T-helper 1 cell (primary cell): Measurements from ENCODE around the gene PPP1R3F.

Experiments
- DNase-seq, 5 donors: peaks; one replicate each; pipeline ENCODE4 v3.0.0-alpha.2; 2012 to 2020

The PPP1R3F gene

DNA sequence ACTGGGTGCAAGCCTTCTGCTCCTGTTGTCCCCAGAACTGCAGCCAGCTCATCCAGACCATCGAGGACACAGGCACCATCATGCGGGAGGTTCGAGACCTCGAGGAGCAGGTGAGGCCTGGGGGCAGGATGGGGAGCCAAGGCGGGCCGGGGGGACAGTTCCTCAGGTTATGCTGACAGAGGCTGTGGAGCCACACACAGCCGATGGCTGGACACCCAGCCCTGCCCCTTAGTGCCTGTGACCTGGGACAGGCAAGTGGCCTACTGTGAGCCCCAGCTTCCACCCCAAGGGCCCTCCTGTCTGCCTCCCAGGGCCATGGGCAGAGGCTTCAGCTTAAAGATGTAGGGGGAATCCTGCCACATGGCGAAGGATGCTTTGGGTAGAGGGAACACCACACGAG lies 20.0 kb upstream of the PPP1R3F start:
- DNase-seq = no peak

- DNase-seq = no peak
Measured at GRCh38 chrX:49250066-49250465, 19.5 kb upstream of the PPP1R3F start.

- no peak for DNase-seq
Measured at GRCh38 chrX:49250578-49250977, 19.0 kb upstream of the PPP1R3F start.

DNA sequence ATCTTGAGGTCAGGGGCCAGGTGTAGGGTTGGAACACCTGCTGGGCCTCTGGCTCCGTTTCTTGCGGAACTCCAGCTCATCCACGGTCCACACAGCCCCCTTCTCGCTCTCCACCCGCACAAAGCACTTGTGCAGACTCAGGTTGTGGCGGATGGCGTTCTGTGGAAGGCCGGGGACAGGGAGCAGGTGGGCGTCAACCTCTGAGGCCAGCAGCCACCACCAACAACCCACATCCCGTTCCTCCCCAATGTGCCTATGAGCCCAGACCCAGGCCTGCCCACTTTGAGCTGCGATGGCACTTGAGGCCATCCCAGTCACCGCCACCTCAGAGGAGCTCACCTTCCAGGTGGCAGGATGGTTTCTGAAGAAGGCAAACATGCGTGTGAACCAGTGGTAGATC lies 18.3 kb upstream of the PPP1R3F start:
- no peak for DNase-seq

GRCh38 chrX:49254639-49255038 lies 15.0 kb upstream of the PPP1R3F start:
- no peak for DNase-seq

DNA sequence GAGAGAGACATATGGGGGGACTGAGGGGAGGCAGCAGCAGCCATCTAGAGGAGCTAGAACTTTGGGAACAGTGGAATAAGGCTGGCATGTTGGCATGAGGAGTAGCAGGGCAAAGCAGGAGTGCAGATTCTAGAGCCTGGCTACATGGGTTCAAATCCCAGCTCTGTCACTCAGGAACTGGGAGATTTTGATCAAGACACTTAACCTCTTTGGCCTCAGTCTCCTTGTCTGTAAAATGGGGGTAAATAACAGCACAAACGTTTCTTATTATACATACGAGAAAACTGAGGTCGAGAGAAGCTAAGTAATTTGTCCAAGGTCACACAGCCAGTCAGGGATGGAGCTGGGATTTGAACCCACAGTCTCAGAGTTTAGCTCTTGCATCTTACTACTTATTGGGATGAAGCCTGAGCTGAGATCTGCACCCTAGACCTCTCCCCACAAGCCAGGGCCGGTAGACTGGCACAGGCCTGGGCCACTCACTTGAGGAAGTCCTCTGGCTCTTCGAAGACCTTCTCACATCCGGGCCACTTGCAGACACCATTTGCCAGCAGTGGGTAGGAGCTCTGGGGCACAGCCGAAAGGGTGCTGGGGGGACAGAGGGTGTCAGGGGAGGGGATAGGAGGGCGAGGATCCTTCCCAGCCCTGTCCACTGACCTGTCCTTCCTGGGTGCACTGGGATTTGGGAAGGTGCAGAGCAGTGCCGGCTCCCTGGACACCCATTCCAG lies 13.2 kb upstream of the PPP1R3F start:
- DNase-seq = no peak

DNA sequence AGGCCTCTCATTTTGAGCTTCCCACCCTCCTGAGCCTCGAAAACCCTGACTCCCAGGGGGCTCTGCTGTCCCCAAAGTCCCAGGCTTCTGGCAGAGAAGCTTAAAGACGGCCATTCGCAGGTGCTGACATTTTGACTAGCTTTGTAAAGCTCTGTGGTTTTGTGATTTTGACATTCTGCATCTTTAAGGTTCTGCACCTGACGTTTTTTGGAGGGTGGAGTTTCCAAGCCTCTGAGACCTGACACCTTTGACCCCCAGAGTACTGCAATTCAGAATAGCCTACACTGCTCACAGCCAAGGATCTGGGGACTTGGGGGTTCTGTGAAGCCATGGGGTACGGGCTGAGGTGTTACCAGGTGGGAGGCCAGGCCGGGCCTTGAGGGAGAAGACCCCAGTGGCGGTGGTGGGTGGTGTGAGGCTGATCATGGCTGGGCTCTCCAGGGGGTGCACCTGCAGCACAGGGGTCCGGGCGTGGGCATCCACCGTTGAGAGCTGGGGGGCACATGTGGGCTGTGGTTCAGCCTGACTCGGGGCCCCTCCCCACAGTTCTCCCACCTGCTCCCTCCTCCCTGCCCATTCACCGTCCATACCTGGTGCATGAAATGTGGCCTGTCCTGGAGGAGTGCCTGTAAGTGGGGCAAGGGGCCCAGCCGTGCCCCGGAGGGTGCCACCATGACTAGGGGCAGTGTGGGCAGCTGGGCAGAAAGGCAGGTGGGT lies 12.4 kb upstream of the PPP1R3F start:
- DNase-seq = no peak

- DNase-seq = no peak
Measured at GRCh38 chrX:49257846-49258748, 11.5 kb upstream of the PPP1R3F start.

DNA sequence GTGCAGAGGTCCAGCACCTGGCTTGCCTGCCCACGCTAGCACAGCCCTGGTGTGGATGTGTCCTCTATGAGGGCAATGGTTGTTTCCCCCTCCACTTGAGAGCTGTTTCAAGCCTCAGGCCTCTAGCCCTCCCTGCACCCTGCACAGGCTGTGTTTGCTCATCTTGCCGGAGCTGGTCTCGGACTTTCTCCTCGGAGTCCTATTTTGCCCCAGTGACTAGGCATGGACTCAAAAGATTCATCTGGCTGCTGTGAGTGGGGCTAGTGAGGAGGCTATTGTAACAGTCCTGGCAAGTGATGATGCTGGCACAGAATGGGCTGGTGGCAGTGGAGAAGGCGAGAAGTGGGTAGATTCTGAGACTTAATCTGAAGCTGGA lies 10.9 kb upstream of the PPP1R3F start:
- DNase-seq = no peak

- no peak for DNase-seq
Measured at GRCh38 chrX:49260221-49260985, 9.2 kb upstream of the PPP1R3F start.

GRCh38 chrX:49262603-49263002 lies 7.0 kb upstream of the PPP1R3F start:
- no peak for DNase-seq

GRCh38 chrX:49263631-49264030 lies 6.0 kb upstream of the PPP1R3F start:
- DNase-seq = no peak

DNA sequence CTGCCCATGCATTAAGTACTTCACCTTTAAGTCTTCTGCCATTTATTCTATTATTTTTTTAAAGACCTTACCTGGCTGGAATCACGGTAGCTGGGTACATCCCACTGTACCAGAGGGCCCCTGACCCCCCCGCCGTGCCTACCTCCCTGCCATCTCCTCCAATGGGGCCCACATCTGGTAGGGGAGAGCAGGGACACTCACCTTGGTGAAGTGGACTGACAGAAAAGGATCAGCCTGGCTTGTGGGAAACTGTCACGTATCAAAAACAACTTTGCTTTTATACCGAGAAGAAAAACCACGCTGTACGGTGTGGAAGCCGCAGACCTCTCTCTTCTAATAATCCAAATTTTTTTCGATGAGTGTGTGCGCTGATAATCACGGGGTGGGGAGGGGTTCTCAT lies 5.1 kb upstream of the PPP1R3F start, which contains the start of gene FOXP3:
Gene FOXP3 (minus strand): TSS at position 251 of the 400 bp plus-strand sequence. CDS start 6,205 bp downstream, outside the sequence.
- no peak for DNase-seq

DNA sequence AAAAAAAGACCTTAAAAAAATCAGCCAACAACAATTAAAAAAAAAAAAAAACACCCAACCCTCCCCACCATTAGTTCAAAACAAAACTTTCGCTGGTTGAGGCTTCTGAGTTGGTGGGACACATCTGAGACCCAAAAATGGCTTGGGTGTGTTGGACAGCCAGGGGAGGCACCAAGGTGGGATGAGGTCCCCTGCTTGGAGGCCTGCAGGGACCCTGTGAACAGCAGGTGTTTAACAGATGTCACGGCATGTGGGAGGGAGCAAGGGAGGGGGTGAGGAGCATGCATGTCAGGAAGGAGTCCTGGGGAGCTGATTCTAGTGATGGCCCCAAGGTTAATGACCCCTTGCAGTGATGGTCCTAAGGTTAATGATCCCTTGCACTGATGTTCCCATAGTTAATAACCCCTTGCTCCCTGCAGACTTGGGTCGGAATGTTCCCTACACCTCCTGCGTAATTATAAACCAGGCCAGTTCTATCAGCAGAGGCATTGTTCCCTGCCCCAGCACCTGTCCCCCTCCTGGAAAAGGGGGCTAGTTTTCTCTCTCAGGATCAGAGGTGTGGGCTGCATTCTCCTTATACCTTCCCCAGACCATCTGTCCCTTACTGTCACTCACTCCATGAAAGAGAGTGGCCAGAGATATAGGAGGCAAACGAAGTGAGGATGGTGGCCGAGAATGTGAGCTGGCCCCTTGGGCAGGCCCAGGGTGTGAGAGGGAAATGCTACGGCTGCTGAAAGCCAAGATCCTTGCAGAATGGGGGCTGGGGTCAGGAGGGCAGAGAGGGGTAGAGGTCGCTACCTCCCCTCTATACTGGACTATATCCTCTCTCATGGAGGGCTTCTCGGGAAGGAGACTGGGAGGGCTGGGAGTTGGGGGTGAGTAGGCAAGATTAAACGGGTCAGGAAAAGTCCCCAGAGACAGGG lies 2.8 kb upstream of the PPP1R3F start:
- no peak for DNase-seq

- DNase-seq = no peak
Measured at GRCh38 chrX:49268702-49269009, 937 bp upstream of the PPP1R3F start.

DNA sequence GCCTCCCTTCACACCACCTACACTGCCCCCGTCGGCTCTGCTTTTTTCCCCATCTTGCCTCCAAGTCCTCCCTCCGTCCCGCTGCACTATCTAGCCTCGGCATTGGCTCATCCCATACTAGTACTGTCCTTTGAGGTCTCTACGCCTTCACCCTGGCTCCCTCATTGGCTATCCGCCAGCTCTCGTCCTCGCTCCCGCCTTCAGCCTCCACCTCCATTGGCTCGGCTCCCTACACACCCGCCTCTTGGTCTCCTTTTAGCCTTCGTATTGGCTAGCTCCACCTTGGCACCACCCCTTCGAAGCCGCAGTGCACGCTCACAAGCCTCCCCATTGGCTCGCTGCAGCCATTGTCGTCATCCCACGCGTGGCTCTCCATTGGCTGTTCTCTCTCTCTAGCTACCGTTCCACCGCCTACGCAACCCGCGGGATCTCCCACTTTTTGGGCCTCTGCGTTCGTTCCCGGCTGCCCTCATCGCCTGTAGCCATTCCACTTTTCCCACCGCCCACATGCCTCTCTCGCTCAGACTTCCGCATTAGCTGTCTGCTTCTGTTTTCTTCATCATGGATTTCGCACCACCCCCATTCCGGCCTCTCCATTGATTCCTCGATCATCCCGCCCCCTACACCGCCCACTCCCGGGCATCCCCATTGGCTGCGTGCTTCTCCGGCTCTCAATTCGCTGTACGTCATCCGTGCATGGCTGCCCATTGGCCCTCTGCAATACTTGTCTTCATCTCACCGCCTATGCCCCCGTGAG lies 405 bp upstream of the PPP1R3F start:
- peak; percentile 87 to 98 (median 91) for DNase-seq

DNA sequence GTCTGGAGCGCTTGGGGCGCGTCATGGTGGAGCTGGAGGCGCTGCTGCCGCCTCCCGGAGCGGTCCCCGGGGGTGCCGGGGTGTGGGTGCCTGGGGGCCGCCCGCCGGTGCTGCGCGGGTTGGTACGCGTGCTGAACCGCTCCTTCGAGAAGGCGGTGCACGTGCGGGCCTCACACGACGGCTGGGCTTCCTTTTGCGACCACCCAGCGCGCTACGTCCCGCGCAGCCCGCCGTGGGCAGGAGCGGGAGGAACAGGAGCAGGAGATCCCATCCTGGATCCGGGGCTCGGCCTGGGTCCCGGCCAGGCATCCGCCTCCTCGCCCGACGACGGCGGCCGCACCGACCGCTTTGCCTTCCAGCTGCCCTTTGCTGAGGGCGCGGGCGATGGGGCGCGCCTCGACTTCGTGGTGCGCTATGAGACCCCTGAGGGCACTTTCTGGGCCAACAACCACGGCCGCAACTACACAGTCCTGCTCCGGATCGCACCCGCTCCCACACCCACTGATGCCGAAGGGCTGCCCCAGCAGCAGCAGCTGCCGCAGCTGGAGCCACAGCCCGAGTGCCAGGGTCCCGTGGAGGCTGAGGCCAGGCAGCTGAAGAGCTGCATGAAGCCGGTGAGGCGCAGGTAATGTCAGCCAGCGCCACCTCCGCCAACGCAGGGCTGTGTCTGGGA lies 792 bp downstream of the PPP1R3F start:
- DNase-seq = no peak

- peak in 1 of 5 donors; percentile 14 for DNase-seq
Measured at GRCh38 chrX:49271341-49271740, 1.7 kb downstream of the PPP1R3F start.

DNA sequence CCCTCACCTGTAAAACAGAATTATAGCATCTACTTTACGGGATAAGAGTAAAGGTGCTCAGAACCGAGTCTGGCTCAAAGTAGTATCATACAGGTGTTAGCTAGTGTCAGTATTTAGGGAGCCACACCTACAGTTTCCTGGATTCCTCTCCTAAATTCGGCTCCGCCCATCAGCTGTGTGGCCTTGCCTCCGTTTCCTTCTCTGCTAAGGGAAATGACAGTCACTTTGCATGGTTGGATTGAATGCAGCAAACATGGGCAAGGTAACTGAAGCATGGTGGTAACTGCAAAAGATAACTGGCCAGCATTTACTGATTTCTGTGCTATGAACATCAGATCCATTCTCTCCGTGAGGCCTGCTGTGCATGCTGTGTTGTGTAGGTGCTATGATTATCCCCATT lies 2.8 kb downstream of the PPP1R3F start:
- DNase-seq = peak in 2 of 5 donors; percentile 17 to 49

DNA sequence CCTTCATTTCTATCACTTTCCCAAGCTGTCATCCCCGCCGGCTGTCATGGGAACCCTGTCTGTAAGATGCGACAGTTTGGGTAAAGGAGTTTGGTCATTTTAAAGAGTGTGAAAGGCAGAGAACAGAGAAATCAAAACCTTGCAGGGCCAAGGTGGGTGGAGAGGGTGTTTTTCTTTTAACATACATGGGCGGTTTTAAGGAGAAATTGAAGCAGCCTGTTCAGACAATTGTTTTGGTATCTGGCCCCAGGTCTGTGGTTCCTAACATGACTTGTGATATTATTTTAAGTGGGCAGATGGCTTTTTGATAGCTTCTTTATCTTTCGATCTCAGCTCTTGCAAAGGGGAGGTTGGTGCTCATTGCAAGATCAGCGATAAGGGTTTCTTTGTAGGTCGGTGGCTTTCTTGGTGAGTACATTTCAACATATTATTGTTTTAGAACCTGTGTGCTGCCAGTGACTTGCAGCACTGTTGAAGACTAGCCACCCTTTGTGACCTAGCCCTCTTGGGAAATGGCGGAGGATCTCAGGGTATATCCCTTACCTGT lies 3.7 kb downstream of the PPP1R3F start:
- DNase-seq = peak in 3 of 5 donors; percentile 17 to 85 (median 18)
